Epidermal melanocyte (primary cell): ENCODE measurements around the gene NEURL4.
A peak's percentile ranks its signal among the peaks of the same experiment; 100 is the strongest.
"Not testable (repeated sequence)": the region's sequence is repeated elsewhere in the genome, so short reads cannot be mapped to it uniquely, and the experiment has no call there.

Experiments
- DNase-seq: peaks from one replicate; pipeline ENCODE4 v3.0.0; 2011; ENCODE audit warnings: low spot score; ENCODE audit not compliant: insufficient read length

NEURL4 gene

DNA sequence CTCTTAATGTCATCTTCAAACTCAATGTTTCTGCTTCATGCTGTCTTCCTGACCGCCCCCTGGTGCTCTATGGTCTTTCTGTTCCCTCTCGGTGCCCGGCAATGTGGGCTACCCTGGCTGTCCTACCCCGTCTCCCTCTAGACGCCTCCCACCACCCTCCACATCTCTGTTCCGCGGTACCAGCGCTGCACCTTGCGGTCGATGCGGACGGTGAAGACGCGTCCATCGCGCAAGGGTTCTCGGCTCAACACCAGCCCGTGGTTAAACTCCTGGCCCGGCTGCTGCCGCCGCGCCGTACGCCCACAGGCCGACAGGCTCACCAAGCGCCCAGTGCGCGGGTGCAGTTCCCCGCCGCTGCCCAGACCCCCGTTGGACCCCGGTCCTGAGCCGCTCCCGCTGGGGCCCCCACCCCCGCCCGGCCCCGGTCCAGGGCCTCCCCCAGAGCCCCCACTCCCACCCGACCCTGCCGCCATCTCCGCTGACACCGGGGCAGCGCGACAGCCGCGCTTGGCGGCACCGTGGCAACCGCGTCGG, at the start of gene NEURL4:
Gene NEURL4, minus strand, starts transcription at position 496 of the 534 bp plus-strand sequence. Its CDS starts 23 bp downstream, at position 473.
- no peak for DNase-seq

DNA sequence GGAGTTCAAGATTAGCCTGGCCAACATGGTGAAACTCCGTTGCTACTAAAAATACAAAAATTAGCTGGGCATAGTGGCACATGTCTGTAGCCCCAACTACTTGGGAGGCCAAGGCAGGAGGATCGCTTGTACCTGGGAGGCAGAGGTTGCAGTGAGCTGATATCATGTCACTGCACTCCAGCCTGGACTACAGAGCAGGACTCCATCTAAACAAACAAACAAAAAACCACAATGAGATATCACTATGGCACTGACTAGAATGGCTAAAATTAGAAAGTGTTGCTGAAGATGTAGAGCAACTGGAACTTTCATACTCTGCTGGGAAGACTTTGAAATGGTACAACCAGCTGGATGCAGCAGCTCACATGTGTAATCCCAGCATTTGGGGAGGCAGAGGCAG, 45.2 kb upstream of the NEURL4 start:
- DNase-seq: no peak

DNA sequence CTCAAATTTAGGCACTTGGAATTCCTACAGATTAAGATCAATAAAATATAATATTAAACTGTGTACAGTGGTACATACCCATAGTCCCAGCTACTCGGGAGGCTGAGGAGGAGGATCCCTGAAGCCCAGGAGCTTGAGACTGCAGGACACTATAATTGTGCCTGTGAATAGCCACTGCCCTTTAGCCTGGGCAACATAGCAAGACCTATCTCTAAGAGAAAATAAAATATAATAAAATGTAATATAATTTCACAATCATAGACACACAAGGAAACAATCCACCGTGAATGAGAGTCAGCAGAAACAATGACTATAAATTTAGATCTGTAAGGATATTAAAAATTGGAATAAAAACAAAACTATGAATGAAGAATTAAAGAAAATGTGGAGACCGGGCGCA, 41.7 kb upstream of the NEURL4 start:
- no peak for DNase-seq

DNA sequence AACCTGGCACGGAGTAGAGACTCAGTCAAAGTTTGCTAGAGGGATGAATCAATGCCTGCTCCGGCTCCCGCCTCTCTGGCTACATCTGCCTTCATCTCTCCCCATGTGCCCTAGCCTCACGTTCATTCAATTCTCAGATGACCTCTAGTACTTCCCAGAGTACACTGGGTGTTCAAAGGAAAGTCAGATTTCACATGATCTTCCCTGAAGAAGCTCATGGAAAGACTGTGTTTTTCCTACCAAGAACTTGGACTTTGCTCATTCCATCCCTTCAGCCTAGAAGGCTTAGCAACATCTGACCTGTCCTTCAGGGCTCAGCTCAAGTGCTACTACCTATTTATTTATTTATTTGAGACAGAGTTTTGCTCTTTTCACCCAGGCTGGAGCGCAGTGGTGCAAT, 40.7 kb upstream of the NEURL4 start:
- DNase-seq: no peak

DNA sequence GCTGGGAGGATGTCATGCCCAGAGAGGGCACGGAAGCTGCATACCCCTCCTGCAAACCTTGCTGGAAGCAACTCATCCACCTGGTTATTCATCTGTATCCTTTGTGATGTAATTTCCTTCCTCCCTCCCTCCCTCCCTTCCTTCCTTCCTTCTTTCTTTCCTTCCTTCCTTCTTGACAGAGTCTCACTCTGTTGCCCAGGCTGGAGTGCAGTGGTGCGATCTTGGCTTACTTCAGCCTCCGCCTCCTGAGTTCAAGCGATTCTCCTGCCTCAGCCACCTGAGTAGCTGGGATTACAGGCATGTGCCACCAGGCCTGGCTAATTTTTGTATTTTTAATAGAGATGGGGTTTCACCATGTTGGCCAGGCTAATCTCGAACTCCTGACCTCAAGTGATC, 39.5 kb upstream of the NEURL4 start:
- DNase-seq: not testable (repeated sequence)

DNA sequence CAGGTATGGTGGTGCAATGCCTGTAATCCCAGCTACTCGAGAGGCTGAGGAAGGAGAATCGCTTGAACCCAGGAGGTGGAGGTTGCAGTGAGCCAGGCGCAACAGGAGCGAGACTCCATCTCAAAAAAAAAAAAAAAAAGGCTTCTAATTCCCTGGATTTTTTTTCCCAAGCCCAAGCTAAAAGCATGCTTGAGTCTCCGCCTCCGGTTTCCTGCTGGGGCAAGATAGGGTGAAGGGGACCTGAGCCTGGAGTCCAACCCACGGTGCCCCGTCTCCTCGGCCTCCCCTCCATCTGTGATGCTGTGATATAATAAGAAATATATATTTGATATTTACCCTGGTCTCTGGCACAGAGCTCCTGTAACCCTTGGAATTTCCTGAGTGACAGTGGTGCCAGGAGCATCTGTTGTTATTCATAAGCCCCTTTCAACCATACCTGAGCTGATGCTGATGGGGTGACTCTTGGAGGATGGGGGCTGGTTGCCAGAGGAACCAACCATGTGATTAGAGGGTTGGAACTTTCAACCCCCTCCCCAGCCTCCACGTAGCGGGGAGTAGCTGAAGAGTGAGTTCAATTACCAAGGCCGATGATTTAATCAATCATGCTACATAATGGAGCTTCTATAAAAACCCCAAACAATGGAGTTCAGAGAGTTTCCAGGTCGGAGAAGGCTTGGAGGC, 38.9 kb upstream of the NEURL4 start:
- DNase-seq: no peak

DNA sequence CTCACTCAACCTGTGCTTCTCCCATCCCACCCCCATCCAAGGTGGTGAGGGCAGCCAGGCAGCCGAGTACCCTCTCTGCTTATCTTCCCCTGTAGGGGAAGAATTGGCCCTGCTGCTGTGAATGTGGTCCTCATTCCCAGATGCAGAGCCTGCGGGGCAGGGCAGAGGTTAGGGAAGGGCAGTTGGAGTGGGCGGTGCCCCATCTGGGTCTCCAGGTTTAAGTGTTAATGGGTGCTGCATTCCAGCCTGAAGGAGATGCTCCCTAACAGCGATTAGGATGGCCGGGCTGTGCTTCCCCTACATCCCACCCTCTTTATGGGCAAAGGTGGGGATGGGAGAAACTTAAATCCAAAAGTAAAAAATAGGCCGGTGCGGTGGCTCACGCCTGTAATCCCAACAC, 37.9 kb upstream of the NEURL4 start:
- DNase-seq: no peak

DNA sequence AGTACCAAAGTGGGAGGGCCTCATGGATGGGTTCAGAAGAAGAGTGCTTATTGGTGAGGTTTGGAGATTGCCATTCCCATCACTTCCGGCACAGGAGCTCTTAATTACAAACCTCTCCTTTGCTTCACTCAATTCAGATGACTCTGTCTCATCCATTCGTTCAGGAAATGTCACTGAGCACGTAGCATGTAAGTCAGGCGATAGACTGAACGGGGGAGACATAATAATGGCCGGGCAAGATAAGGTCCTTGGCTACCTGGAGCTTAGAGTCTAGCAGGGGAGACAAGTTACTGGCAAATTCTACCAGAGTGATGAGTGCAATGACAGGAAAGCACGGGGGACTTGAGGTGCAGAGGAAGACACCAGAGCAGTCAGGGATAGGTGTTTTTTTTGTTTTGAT, 36.8 kb upstream of the NEURL4 start:
- DNase-seq: not testable (repeated sequence)

DNA sequence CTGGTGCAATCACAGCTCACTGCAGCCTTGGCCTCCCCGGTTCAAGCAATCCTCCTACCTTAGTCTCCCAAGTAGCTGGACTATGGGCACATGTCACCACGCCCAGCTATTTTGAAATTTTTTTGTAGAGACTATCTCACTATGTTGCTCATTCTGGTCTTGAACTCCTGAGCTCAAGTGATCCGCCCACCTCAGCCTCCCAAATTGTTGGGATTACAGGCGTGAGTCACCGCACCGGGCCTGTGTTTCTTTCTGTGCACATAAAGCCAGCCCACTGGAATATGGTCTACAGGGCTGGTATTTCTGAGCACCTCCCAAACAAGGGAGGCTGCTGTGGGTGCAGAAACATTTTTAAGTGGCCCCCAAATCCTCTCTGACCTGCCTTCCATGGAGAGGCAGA, 34.2 kb upstream of the NEURL4 start:
- no peak for DNase-seq

DNA sequence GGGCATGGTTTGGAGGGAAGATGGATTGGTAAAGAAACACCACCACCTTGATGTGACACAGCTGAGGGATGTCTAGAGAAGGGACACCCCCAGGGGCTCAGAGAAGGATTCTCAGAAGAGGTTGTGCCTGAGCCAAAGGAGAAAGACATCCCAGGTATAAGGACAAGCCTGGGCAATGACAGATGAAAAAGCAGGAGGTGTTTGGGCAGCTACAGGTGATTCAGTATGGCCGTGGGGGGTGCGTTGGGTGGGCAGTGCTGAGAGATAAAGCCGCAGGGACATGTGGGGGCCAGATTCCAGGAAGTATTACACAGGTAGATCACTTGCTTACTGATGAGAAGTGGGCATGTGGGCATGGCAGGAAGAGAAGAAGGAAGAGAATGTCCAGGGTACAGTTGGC, 32.8 kb upstream of the NEURL4 start:
- DNase-seq: no peak

DNA sequence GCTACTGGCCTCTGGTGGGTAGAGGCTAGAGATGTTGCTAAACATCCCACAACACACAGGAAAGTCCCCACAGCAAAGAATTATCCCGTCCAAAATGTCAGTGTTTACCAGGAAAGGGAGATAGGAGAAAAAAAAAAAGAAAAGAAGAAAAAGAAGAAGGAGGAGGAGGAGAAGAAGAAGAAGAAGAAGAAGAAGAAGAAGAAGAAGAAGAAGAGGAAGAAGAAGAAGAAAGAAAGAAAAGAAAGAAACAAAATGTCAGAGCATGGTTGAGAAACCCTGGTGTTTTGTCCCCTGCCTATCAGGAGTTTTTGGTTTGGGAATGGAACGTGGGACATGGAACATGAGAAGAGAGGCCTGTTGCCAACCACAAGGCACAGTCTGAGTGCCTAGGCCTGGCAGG, 28.2 kb upstream of the NEURL4 start:
- no peak for DNase-seq

DNA sequence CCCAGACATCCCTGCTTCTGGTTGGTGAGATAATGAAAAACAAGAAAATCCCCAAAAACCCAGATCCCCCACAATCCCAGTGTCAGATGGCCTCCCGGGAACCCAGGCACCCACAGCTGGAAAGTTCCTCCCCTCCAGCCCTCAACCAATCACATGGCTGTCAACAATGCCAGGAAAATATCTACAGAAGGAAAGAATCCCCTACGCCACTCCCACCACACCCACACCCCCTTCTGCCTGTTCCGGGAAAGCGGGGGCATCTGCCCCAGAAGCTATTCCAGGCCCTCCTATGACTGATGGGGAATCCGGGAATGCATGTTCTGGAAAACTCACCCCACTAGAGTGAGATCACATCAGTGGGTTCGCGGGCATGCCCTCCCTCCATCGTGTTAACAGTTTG, 27.6 kb upstream of the NEURL4 start:
- no peak for DNase-seq

DNA sequence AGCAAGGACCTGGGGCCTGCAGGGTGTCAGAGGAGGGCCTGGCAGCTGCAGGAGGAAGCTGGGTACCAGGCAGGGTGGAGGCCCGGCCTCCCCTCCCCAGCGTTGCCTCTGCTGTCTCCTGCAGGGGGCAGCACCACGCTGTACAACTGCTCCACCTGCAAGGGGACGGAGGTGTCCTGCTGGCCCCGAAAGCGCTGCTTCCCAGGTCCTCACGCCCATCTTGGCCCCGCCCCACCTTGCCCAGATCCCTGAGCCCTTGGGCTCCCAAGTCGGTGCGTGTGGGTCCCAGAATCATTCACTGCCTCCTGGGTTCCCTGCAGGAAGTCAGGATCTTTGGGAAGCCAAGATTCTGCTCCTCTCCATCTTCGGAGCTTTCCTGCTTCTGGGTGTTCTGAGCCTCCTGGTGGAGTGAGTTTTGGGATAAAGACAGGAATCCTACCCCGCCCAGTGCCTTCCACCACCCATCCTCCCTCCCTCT, 27.0 kb upstream of the NEURL4 start:
- DNase-seq: no peak

DNA sequence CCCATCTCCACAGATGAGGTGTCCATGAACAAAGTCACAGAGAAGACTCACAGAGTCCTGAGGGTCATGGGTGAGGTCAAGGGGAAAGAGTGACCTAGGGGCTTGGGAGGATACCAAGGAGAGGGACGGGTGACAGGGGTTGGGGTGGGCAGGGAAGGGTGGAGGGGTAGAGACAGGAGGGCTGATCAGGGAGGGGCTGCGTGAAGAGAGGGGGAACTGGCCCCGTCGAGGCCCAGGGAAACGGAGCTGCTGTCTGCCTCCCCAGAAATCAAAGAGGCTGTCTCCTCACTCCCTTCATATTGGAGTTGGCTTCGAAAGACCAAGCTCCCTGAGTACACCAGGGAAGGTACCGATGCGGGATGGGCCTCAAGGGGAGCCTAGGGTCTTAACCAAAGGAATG, 26.4 kb upstream of the NEURL4 start:
- DNase-seq: no peak

DNA sequence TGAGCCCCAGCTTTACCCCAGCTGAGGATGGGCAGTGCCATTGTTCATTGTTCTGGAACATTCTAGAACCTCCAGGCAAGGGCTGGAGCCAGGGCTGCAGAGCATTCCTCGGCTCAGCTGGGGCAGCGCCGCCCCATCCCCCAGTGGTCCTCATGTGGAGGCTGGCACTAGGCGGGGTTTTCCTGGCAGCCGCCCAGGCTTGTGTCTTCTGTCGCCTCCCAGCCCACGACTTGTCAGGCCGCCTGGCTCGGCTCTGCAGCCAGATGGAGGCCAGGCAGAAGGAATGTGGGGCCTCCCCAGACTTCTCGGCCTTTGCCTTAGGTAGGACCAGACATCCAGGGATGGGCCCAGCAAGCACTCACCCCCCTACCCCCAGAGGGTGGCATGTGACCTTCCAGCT, 25.9 kb upstream of the NEURL4 start, which contains the start of gene TMEM95:
Gene TMEM95, plus strand, starts transcription at position 104 of the 400 bp plus-strand sequence. Its CDS starts 49 bp downstream, at position 153.
- no peak for DNase-seq

DNA sequence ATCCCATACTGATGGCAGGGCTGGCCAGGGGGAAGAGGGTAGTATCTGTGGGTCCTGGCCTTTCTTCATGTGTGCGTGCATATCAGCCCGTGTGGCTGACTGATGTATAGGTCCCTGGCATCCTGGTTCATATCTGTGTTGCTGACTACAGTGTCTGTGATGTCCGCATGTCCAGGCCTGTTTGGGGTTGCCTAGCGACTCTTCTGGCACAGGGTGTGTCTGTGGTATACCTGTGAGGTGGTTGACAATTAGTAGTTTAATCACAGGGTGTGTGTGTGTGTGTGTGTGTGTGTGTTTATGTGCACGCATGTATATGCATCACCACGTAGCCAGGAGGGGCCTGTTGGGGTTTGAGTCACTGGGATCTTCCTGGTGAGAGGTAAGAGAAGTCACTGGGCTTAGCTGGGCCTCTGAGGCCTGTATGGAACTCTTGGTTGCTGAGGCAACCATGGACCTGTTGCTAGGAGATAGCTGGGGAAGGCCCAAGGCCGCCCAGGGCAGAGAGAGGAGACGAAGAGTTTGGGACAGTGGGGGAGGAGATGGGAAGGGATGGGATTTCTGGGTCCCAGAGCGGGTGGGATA, 25.2 kb upstream of the NEURL4 start:
- no peak for DNase-seq

DNA sequence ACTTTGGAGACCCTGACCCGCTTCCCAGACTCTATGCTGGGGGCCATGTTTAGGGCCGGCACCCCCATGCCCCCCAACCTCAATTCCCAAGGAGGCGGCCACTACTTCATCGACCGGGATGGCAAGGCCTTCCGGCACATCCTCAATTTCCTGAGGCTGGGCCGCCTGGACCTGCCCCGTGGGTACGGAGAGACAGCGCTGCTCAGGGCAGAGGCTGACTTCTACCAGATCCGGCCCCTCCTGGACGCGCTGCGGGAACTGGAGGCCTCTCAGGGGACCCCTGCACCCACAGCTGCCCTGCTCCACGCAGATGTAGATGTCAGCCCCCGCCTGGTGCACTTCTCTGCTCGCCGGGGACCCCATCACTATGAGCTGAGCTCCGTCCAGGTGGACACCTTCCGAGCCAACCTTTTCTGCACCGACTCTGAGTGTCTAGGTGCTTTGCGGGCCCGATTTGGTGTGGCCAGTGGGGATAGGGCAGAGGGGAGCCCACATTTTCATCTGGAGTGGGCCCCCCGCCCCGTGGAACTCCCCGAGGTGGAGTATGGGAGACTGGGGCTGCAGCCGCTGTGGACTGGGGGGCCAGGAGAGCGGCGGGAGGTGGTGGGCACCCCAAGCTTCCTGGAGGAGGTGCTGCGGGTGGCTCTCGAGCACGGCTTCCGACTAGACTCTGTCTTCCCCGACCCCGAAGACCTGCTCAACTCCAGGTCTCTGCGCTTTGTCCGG, 23.9 kb upstream of the NEURL4 start:
- DNase-seq: no peak

DNA sequence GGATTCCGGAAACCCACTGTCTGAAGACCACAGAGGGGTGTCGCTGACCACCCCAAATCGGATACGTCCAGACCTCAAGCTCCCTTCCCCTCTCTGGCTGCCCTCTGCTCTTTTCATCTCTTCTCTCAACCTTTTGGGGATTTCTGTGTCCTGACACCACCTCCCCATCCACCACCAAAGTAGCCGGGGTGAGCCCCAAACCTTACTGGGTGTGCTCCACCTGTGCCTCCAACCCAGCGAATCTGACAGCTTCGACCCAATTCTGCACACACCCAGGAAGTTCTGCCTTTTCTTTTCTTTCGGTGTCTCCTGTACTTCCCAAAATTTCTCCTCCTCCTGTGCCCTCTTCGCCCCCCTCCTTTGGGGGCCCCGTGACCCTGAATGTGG, 23.4 kb upstream of the NEURL4 start:
- DNase-seq: no peak

DNA sequence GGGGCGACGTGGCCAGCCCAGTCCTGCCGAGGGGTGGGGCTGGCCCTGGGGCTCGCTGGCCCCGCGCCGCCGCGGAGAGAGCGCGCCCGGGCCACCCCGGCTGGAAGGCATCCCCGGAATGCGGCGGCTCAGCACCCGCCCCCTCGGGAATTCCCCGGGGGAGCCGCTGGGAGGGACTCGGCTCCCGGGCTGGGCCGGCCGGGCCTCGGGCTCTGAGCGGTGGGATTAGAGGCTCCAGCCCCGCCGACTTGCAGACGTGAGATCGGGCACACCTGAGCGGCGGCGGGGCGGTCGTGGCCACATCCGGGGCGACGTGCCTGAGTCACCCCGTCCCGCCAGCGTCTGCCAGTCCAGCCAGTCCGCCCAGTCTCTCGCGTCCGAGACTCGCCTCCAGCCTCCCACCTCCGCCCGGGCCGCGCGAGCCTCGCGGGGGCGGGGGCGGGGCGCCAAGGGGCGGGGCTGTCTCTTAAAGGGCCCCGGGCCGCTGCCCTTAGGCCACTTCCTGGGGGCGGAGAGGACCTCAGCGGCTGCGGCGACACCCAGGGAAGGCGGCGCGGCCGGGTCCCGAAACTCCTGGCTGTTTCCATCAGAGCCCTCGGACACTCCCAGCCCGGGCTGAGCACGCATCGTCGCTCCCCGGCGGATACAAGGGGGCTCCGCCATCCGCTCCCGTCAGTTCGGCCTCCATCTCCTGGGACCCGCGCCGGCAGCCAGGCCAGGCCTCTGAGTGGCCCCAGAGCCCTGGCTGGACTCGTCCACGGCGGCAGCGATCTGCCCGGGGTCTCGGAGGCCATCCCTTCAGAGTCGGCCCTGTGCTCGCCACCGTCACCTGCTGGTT, 22.7 kb upstream of the NEURL4 start, which contains the start of gene KCTD11:
Gene KCTD11, plus strand, starts transcription at position 498 of the 838 bp plus-strand sequence.
- peak; percentile 93 for DNase-seq

DNA sequence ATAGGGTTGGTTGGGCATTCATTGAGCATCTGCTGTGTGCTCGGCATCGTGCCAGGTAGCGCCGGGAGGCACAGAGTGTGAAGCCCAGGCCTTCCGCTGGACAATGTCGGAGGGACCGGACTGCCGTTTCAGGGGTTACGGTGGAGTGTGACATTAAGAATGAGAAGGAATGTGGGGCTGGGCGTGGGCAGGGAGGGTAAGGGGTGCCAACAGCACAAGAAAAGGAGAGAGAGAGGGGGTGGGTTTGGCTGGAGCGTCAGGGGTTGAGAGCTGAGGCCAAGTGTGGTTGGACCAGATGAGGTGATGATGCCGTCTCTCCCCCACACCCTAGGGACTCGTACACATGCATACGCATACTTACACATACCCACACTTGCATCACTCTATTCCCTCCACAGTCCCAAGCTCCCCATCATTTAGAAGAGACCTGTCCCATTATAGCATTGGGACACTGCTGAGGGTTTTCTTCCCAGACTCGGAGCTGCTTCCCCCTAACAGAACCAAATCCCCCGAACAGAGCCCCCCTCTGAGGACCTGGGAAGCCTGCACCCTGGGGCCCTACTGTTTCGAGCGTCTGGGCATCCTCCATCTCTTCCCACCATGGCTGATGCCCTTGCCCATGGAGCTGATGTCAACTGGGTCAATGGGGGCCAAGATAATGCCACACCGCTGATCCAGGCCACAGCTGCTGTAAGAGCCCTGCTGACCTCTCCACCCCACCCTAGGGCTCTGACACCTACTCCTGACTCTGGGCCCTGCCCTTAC, 19.5 kb upstream of the NEURL4 start:
- DNase-seq: no peak
